Stimulated activated CD4-positive, alpha-beta T cell treated with anti-CD3 and anti-CD28 coated beads, Interleukin-4, amount 100 ng/mL, for 1 hour (primary cell): ENCODE measurements around the gene SLIT1.

Experiments used
- DNase-seq: peaks from one replicate; pipeline ENCODE4 v3.0.0-alpha.2; 2020

SLIT1 gene

DNA sequence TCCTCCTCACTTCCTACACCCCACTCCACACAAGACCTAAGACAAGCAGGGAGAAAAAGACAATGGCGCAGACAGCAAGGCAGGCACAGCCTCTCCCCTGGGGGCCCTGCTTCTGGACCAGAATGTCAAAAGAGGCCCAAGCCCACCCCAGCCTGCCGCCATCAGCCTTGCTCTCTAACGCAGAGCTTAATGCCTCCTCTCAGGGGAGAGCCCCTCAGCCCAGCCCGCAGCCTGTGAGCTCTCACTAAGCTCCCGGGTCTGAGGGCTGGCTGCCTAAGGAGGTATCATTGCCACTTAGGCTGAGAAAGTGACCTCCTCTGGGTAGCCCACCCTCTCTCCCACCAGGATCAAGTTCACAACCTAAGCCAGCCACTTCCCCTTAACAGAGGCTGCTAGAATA is 16.7 kb downstream of the SLIT1 start:
- no peak for DNase-seq

GRCh38 chr10:97168645-97169044 is 17.1 kb downstream of the SLIT1 start:
- DNase-seq: no peak

- DNase-seq: no peak
These were observed 20.3 kb downstream of the SLIT1 start for GRCh38 chr10:97165499-97165898.

DNA sequence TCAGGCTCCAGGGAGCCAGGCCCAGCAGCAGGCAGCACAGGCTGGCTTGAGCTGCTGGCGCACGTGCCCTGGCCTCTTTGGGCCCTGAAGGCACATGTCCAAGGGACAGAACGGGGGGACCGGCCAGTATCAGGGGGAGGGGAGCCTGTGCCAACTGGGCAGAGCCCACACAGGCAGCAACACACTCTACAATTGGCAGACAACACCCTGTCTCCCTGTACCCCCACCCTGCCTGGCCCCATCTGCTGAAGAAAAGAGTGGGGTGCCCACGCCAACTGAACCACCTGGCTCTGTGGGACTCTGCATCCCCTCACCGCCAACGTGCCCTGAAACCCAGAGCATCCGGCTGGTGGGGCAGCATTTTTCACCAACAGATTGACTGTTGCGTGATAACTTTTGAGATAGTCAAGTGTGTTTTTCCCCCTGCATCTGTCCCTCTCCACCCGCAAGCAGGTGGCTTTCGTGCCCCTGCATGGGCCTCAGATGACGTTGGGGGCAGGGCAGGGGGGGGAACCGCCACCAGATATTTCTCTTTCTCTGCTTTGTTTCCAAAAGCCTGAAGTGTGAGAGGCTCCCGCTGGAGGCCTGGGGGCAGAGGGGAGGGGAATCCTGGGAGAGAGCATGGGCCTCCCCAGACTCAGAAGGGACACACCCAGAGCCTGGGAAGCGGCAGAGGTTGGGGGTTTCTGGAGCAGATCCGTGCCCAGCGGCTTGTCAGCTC is 21.8 kb downstream of the SLIT1 start:
- DNase-seq: no peak

DNA sequence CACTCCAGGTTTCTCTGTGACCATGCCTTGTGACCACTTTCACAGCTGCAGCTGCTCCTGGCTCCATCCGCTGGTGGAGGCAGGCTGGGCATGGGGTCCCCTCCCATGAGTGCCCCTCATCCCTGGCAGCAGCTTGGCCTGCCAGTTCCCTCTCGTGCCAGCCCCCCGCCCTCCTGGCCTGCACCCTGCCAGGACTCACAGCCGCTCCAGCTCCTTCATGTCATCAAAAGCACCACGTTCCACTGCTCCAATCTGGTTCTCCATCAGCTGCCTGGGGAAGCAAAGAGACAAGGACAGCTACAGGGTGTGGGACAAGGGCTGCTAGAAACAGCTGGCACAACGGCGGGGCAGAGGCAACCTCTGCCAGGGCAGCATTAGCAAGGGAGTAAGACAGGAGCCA is 22.6 kb downstream of the SLIT1 start:
- DNase-seq: no peak

DNA sequence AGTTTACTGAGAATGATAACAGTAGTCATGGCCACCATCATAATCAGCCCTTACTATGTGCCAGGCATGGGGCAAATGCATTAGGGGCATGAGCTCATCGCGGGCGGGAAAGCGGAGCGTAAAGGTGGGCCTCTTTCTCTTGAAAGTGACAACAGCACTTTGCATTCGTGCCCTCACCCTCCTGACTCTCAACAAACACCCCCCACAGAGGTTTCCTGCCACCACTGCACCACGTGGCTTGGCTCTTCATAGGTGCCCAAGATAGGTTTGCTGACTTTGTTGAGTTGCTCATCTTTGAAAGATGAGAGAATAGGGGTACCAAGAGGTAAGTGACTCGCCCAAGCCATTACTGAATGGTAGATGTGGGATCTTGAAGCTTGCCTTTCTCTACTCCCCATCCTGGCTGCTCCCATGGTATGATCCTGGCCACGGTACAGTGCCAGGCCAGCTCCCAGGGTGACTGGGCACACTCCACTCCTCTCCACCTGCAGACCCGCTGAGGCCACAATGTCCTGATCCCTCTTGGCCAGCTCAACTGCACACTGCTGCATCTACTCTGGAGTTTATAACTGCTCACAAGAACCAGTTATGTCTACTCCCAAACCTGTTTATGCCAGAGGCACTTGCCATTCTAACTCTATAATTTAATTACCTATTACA is 26.0 kb downstream of the SLIT1 start:
- no peak for DNase-seq

DNA sequence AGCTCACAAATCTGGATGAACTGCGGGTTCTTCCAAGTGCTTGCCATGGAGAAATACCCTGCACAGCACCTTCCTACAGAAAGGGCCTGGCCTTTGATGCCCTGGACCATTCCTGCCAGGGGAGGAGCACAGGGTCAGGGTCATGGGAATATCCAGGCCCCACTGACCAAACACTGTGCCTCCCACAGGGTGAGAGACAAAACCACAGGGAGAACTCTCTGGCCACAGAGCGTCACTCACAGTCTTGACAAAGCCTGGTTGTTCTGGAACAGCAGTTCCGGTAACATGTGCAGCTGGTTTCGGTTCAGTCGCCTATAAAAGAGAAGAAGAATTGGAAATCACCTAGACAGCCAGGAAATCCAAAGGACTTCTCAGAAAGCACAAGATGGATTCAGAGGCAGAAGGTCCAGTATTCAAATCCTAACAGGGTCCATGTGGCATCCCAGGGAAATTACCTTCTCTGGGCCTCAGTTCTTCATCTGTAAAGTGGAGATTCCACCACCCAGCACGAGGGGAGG is 28.1 kb downstream of the SLIT1 start:
- DNase-seq: no peak

DNA sequence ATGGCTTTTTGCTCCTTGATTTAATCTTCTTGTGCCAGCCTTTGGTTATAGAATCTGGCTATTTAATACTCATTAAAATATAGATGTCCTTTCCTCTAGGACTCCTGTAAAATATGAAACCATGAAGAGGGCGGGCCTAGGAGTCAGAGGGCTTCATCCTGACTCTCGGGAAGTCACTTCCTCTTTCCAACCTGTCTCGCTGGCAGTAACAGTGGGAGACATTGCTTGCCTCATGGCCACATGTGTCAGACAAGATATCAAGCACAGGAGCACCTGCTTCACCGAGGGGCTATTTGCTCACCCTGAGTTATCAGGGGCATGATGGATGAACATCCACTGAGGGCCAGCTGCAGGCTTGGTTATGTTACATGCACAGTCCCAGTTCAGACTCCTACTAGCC is 31.0 kb downstream of the SLIT1 start:
- no peak for DNase-seq

DNA sequence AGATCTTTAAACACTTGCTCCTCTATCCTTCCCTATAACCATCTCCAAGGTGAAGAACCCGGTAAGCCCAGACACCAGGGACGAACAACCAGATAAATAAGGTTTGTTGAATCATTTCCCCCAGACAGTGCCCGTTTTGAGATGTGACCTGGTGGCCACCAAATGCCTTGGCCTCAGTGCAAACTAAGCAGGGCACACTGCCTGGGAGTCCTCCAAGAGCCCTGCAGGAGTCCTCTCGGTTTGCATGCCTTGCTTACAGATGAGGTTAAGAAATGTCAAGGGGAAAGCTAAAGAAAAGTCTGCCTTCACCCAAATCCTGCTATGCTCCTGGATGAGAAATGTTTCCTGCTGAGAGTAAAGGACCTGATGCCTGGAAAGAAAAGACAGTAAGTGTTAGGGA is 31.6 kb downstream of the SLIT1 start:
- no peak for DNase-seq

DNA sequence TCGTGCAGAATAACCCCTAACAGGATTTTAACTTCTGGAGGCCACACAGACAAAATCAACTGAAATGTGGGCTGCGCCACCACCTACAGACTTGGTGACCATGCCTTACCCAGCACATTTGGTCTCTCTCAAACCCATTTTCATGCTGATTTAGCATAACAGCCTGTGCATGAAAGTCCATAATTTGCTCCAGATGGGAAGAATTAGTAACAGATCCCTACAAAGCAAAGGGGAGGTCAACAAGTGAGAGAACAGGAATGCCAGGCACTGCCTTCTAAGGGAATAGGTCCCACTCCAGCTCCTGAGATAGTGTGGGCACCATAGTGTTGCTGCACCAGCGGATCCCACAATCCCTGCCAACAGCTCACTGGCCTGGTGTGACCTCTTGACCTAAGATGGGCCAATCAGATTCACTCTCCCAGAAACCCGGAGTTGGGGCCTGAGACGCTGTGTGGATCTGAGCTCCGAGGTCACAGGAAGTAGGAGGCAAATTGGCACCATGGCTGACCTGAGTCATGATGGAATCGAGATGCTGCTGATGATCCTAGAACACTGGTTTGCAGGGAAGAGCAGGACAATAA is 32.4 kb downstream of the SLIT1 start:
- no peak for DNase-seq

GRCh38 chr10:97151307-97151914 is 34.3 kb downstream of the SLIT1 start:
- DNase-seq: no peak

GRCh38 chr10:97150616-97151015 is 35.1 kb downstream of the SLIT1 start:
- no peak for DNase-seq

GRCh38 chr10:97150013-97150595 is 35.7 kb downstream of the SLIT1 start:
- no peak for DNase-seq

GRCh38 chr10:97149079-97149531 is 36.7 kb downstream of the SLIT1 start:
- DNase-seq: no peak

DNA sequence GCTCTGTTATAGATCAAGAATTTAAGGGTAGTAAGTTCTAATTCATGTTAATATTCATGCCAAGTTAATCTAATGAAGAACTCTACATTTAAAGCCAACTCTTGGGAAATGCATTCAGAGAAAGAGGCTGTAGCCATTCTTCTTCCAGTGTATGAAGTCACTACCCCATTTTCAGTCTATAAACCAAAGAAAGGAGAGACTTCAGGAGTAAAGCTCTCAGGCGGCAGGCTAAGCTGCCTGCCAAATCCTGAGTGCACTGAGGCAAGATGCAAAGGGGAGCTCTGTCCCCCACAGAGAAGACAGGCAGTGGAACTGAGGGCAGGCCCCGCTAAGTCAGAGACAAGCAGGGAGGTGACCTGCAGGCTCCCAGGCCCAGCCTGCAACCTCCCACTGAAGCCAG is 41.5 kb downstream of the SLIT1 start:
- DNase-seq: no peak

DNA sequence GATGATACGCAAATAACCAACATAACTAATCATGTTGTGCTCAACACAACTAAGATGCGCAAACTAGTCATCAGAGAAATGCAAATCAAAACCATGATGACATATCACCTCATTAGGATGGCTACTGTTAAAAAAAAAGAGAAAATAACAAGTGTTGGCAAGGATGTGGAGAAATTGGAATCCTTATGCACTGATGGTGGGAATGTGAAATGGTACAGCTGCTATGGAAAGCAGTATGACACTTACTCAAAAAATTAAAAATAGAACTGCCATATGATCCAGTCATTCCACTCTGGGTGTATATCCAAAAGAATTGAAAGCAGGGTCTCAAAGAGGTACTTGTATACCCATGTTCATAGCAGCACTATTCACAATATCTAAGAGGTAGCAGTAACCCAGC is 42.9 kb downstream of the SLIT1 start:
- DNase-seq: no peak

DNA sequence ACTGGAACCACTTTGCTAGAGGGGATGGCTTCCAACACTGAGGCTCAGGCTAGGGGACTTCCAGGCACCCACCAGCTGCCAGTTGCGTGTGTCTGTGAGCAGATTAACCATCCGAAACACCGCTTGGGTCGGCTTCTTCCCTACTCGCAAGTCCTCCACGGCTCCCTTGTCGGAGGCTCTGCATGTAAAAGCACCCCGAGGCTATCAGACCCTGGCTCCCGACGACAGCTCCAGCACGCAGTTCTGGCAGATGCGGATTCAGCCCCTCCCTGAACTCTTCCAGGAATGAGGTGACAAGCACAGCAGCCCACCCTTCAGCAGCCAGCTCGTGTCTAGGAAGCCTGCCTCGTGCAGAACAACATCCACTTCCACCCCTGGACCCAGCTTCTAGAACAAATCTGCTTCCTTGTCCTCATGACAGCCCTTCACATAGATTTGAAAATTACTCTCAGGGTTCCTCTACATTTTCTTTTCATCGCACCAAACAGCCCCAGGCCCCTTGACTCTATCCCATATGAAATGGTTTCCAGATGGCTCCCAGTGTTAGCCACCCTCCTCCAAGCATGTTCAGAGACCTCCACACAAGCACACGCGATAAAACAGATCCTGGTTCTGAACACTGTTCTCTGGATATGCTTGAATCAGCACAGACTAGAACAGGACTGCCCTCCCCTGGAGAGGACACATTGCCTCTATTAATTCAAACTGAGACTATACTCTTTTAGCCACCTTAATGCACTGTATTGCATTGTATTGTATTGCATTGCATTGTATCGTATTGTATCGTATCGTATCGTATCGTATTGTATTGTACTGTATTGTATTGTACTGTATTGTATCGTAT is 44.6 kb downstream of the SLIT1 start:
- no peak for DNase-seq

GRCh38 chr10:97140049-97140846 is 45.5 kb downstream of the SLIT1 start:
- DNase-seq: no peak

DNA sequence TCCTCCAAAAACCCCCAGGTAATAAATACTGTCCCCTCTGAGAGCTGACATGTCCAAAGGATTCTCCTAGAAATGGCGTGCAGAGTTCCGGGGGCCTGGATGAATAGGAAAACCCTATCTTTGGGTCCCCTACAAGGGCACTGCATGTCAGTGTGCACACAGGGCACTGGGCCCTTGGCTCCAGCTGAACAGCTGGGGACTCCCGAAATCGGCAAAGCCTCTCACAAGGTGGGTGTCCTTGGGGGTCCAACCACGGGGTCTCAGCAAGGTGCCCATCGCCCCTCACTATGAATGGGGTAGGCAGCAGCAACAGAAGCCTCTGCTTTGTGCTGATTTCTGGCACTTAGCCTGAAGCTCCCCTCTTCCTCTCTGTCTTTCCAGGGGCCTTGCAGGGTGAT is 46.1 kb downstream of the SLIT1 start:
- no peak for DNase-seq

DNA sequence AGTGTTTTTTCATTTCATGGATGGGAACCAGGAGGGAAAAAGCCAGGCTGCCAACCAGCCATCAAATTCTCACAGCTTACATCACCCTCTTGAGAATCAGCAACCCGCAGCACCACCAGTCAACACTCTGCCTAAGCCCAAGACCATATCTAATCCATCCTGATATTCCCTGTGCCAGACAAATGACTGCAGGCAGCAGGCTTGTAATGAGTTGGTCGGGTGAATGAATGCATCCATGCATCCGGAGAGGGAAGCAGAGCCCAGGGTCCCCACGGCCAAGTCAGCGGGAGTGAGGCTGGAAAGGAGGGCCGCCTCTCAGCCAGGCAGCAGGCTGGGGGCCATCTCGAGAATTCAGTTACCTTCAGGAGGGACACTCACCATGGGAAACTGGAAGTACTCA is 46.9 kb downstream of the SLIT1 start:
- DNase-seq: no peak

DNA sequence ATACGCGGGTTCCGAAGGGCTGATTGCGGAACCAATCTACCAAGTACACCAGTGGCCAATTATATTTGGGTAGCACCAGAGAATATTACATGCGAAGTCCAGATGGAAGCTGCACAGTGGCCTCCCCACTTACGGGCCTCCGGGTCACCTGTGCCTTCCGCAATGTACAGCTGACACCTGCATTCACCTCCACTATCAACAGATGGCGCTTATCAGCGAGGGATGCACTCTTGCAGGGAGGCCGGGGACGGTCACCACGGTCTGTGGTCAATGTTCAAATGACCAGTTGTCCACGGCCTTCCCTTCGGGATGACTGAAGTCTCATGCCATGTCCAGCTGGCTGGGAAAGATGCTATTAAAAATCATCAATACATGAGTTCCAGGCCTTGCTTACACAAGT is 47.6 kb downstream of the SLIT1 start:
- DNase-seq: no peak

DNA sequence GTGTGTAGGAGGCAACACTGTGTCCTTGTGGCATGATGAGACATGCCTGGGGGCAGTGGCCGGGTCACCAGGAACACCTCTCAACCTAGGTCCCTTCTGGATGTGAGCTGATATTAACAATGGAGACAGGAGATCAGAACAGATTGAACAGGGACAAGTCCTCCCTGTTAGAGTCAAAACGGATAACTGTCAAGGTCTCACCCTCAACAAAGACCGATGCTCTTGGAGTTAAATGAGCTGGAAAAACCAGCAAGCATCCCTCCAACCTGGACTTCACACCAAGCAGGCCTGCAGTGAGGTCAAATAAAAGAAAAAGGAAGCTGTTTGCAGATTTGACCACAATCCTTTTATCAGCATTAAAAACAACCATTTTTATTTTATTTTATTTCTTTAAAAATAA is 49.0 kb downstream of the SLIT1 start:
- DNase-seq: no peak
